Keratinocyte (primary cell): ENCODE data around the gene PTPRU. TPM values are rescaled to one million over a fixed set of nuclear protein-coding genes. Genes with fewer than 3 reads are reported as not detected.

ENCODE experiments used
- DNase-seq: peaks from one replicate; pipeline ENCODE4 v3.0.0-alpha.2; 2011; ENCODE audit warnings: low read depth, missing footprints, low spot score
- FAIRE-seq: peaks from 2 replicates; lab custom pipeline; 2011; peaks lifted over from hg19 to GRCh38; lab: Jason Lieb, UNC
- H2AFZ ChIP-seq: 2 replicates; pipeline ENCODE4 v1.6.0; 2012; ENCODE audit warnings: low read length, control low read depth, inconsistent platforms; ENCODE audit not compliant: control insufficient read depth
- H3K27ac ChIP-seq: 2 replicates; pipeline ENCODE4 v1.5.1; 2011; ENCODE audit warnings: low read length; ENCODE audit not compliant: control insufficient read depth, insufficient read depth
- H3K27me3 ChIP-seq: 3 replicates; pipeline ENCODE4 v1.6.0; 2011; ENCODE audit warnings: low read length; ENCODE audit not compliant: control insufficient read depth, insufficient read depth; ENCODE audit errors: extremely low read depth
- H3K36me3 ChIP-seq, 2 experiments: 2 replicates in 1 of 2; 3 replicates in 1 of 2; pipeline ENCODE4 v1.5.1; 2011; ENCODE audit warnings: low read length in 2 of 2, mild to moderate bottlenecking in 1 of 2; ENCODE audit not compliant: control insufficient read depth in 2 of 2, insufficient read depth in 2 of 2; ENCODE audit errors: extremely low read depth in 1 of 2
- H3K4me1 ChIP-seq: 3 replicates; pipeline ENCODE4 v1.5.1; 2011; ENCODE audit warnings: low read length; ENCODE audit not compliant: control insufficient read depth, insufficient read depth; ENCODE audit errors: extremely low read depth
- H3K4me2 ChIP-seq: 3 replicates; pipeline ENCODE4 v1.6.0; 2011; ENCODE audit warnings: low read depth, low read length; ENCODE audit not compliant: control insufficient read depth, insufficient read depth; ENCODE audit errors: extremely low read depth
- H3K4me3 ChIP-seq, 3 experiments: fragments of 200-600 bp in 1 of 3; sonication (generic) in 1 of 3; 2 replicates in 2 of 3; 3 replicates in 1 of 3; pipeline ENCODE4 v1.5.1; 2011 to 2016; ENCODE audit warnings: low read length in 3 of 3, mild to moderate bottlenecking in 3 of 3, control low read depth in 2 of 3, inconsistent platforms in 1 of 3, low read depth in 1 of 3, mixed read lengths in 1 of 3, mixed run types in 1 of 3, moderate library complexity in 1 of 3; ENCODE audit not compliant: control insufficient read depth in 2 of 3, insufficient read depth in 2 of 3; ENCODE audit errors: extremely low read depth in 1 of 3
- H3K79me2 ChIP-seq: 2 replicates; pipeline ENCODE4 v1.6.0; 2012; ENCODE audit warnings: low read length; ENCODE audit not compliant: control insufficient read depth, insufficient read depth
- H3K9ac ChIP-seq: 3 replicates; pipeline ENCODE4 v1.6.0; 2011; ENCODE audit warnings: low read length; ENCODE audit not compliant: control insufficient read depth, insufficient read depth; ENCODE audit errors: extremely low read depth
- H3K9me1 ChIP-seq: 3 replicates; pipeline ENCODE4 v1.6.0; 2011; ENCODE audit warnings: low read length; ENCODE audit not compliant: control insufficient read depth, insufficient read depth; ENCODE audit errors: extremely low read depth
- H3K9me3 ChIP-seq: 2 replicates; pipeline ENCODE4 v1.5.1; 2012; ENCODE audit warnings: low read depth, low read length; ENCODE audit not compliant: control insufficient read depth
- H4K20me1 ChIP-seq: 3 replicates; pipeline ENCODE4 v1.6.0; 2011; ENCODE audit warnings: low read length; ENCODE audit not compliant: control insufficient read depth, insufficient read depth; ENCODE audit errors: extremely low read depth
- EZH2 ChIP-seq: IDR thresholded peaks from one replicate; pipeline ENCODE4 v1.6.1; 2012; ENCODE audit warnings: inconsistent platforms, mild to moderate bottlenecking, low read length, moderate library complexity
- dilution Hi-C: fragments of 300-500 bp; cut with MboI; formaldehyde crosslinking; loops from one replicate; pipeline ENCODE4 v1.7.0; 2020; ENCODE audit warnings: low sequenced_read_pairs; ENCODE audit not compliant: extremely low pct_ligation_motif_present
- polyA plus RNA-seq, 5 experiments: library from polyadenylated mRNA; depleted of rRNA in 3 of 5; stranded (reverse) in 3 of 5; stranded (forward) in 1 of 5; unstranded in 1 of 5; fragments of >200 nt; gene quantifications; 1 replicate in 1 of 5; 2 replicates in 3 of 5; 3 replicates in 1 of 5; pipeline versions ENCODE4 v1.2.1 to v1.2.3, GENCODE V29; 2011 to 2012; ENCODE audit warnings: missing spikeins in 2 of 5, low read depth in 1 of 5, low replicate concordance in 1 of 5
- TF ChIP-seq, protein P1 (sequence below), 3 experiments: IDR thresholded peaks in 1 of 3; conservative IDR thresholded peaks in 1 of 3; optimal IDR thresholded peaks in 1 of 3; 2 replicates in 2 of 3; 3 replicates in 1 of 3; pipeline versions ENCODE3 to v1.5.1; 2011; ENCODE audit warnings: low read length in 3 of 3, mild to moderate bottlenecking in 3 of 3, moderate library complexity in 2 of 3, control low read depth in 1 of 3, inconsistent platforms in 1 of 3; ENCODE audit not compliant: insufficient read depth in 2 of 3; ENCODE audit errors: extremely low read depth in 1 of 3

The PTPRU gene
- polyA plus RNA-seq, 1 donor (not counting 4 experiments of a cell fraction or from before 2014, with no cell fraction given), result 4.3 TPM

DNA sequence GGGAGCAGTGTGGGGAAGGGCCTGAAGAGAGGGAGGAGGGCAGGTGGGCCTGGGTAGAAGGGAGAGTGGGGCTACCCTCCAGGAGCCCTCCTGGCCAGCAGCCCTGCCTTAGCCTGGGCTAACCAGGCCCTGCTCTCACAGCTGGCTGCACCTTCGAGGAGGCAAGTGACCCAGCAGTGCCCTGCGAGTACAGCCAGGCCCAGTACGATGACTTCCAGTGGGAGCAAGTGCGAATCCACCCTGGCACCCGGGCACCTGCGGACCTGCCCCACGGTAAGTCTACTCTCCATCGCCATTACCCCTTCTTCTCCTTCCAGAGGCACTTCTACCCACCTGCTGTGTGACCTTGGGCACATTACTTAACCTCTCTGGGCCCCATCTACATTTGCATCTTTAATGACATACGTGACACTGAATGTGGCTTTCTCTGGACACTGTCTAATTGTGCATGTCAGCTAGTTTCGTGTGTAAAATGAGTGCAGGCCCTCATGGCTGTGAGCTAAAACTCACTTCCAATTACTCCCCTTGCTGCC lies 18.9 kb downstream of the PTPRU start:
- Histone ChIP-seq H2AFZ (no peak overlapping the region), H3K36me3 (no peaks in the 10 kb centered on the region), H3K4me3 (no peak overlapping the region), H3K4me2 (no peak overlapping the region), H3K9me1 (no peaks in the 10 kb centered on the region), H4K20me1 (no peaks in the 10 kb centered on the region), H3K9me3 (no peaks in the 10 kb centered on the region), H3K27me3 (peaks cover 4% of the 10 kb centered on the region), H3K9ac (no peak overlapping the region), H3K79me2 (no peaks in the 10 kb centered on the region), H3K4me1 (no peaks in the 10 kb centered on the region), H3K27ac (no peak overlapping the region)
- dilution Hi-C loops, result no loop called here
- FAIRE-seq (no peak), DNase-seq (no peak)
- TF ChIP-seq EZH2, result no peak
- TF ChIP-seq, protein P1, sequence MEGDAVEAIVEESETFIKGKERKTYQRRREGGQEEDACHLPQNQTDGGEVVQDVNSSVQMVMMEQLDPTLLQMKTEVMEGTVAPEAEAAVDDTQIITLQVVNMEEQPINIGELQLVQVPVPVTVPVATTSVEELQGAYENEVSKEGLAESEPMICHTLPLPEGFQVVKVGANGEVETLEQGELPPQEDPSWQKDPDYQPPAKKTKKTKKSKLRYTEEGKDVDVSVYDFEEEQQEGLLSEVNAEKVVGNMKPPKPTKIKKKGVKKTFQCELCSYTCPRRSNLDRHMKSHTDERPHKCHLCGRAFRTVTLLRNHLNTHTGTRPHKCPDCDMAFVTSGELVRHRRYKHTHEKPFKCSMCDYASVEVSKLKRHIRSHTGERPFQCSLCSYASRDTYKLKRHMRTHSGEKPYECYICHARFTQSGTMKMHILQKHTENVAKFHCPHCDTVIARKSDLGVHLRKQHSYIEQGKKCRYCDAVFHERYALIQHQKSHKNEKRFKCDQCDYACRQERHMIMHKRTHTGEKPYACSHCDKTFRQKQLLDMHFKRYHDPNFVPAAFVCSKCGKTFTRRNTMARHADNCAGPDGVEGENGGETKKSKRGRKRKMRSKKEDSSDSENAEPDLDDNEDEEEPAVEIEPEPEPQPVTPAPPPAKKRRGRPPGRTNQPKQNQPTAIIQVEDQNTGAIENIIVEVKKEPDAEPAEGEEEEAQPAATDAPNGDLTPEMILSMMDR (optimal IDR thresholded peaks at IDR 0.05 in 1 of 3, IDR thresholded peaks at IDR 0.05 in 1 of 3, conservative IDR thresholded peaks at IDR 0.05 in 1 of 3; ENCODE audit: extremely low read depth in 1 of 3, insufficient read depth in 2 of 3, low read length in 3 of 3), result no peak

DNA sequence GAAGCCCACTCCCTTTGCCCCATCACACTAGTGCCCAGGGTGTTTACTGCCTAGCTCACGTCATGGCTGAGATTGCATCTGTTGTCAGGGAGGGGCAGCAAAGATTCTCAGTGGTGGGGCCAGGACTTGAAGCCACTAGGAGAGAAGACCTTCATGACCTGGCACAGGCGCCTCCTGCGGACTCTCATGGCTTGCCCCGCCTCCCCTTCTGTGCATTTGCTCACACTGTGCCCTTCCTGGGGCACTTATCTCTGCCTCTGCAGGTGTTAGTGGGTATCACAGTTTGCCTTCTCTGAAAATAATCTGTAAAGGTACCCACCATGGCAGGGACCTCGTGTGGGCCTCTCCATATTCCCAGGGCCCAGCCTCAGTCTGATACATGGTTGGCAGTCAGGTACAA lies 20.1 kb downstream of the PTPRU start:
- Histone ChIP-seq H3K4me2 (no peak overlapping the region), H3K9ac (no peak overlapping the region), H3K4me1 (no peaks in the 10 kb centered on the region), H3K9me1 (no peaks in the 10 kb centered on the region), H3K9me3 (no peaks in the 10 kb centered on the region), H3K27me3 (peaks cover 4% of the 10 kb centered on the region), H3K36me3 (no peaks in the 10 kb centered on the region), H4K20me1 (no peaks in the 10 kb centered on the region), H3K27ac (no peak overlapping the region), H3K4me3 (no peak overlapping the region), H3K79me2 (no peaks in the 10 kb centered on the region), H2AFZ (no peak overlapping the region)
- DNase-seq, result no peak
- no peak for TF ChIP-seq EZH2
- TF ChIP-seq, protein P1 (optimal IDR thresholded peaks at IDR 0.05 in 1 of 3, IDR thresholded peaks at IDR 0.05 in 1 of 3, conservative IDR thresholded peaks at IDR 0.05 in 1 of 3; ENCODE audit: extremely low read depth in 1 of 3, insufficient read depth in 2 of 3, low read length in 3 of 3), result no peak
- dilution Hi-C loops, result no loop called here
- FAIRE-seq, result no peak
